Activated CD4-positive, alpha-beta T cell treated with anti-CD3 and anti-CD28 coated beads, Interleukin-2, amount 10 ng/mL, durations not matched to agents 7 days and 5 days (primary cell): ENCODE results near the gene GH2. TPM values are rescaled to one million over a fixed set of nuclear protein-coding genes. Genes with fewer than 3 reads are reported as not detected.
"Not testable (repeated sequence)": the region's sequence is repeated elsewhere in the genome, so short reads cannot be mapped to it uniquely, and the experiment has no call there.

Source experiments
- CTCF ChIA-PET: fragments of 350-600 bp; sonication (Branson Sonifier 250); formaldehyde crosslinking; loops from one replicate; lab custom pipeline; 2021; ENCODE audit warnings: antibody characterized with exemption; lab: Charles Lee
- POLR2A ChIA-PET: fragments of 350-600 bp; sonication (Branson Sonifier 250); formaldehyde crosslinking; loops from one replicate; lab custom pipeline; 2021; ENCODE audit warnings: antibody characterized with exemption; lab: Charles Lee
- DNase-seq: peaks from one replicate; pipeline ENCODE4 v3.0.0-alpha.2; 2020
- H3K27ac Mint-ChIP-seq: one replicate; pipeline ENCODE4 v1.8.0; 2021; ENCODE audit warnings: mild to moderate bottlenecking, moderate library complexity, mixed read lengths
- H3K27me3 Mint-ChIP-seq: one replicate; pipeline ENCODE4 v1.8.0; 2021; ENCODE audit warnings: mixed read lengths
- H3K36me3 Mint-ChIP-seq: one replicate; pipeline ENCODE4 v1.8.0; 2021; ENCODE audit warnings: low read depth, mixed read lengths
- H3K4me1 Mint-ChIP-seq: one replicate; pipeline ENCODE4 v1.8.0; 2021; ENCODE audit warnings: mixed read lengths
- H3K4me3 Mint-ChIP-seq: one replicate; pipeline ENCODE4 v1.8.0; 2021; ENCODE audit warnings: mild to moderate bottlenecking, moderate library complexity, mixed read lengths
- H3K9me3 Mint-ChIP-seq: one replicate; pipeline ENCODE4 v1.8.0; 2021; ENCODE audit warnings: mixed read lengths
- total RNA-seq, 2 experiments: library from RNA; stranded (reverse); gene quantifications; one replicate each; pipeline ENCODE4 v1.2.3, GENCODE V29; 2021

The GH2 gene
- total RNA-seq, 2 experiments from 2014 or later: not detected

DNA sequence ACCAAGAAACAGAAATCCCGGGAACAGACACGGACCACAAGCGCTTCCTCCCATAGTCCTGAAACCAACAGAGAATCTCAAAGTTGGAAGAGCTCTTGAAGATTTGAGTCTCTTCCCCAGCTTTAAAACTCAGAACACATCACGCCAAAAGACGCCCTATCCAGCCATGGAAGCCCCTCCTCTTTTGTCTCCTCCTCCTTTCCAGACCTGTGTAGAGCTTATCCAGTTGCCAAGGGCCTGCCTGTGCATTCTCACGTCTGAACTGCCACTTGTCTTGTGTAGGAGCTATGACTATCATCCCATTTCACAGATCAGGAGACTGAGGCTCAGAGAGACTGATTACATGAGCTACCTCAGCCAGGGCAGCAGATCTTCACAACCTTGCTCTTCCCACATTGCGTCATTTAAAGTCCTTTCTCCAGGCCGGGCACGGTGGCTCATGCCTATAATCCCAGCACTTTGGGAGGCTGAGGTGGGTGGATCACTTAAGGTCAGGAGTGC, 932 bp upstream of the GH2 start:
- H3K27me3 Mint-ChIP-seq: peaks cover 10% of the 10 kb centered on the region
- POLR2A ChIA-PET, H3K4me3 Mint-ChIP-seq, H3K27ac Mint-ChIP-seq, DNase-seq, H3K4me1 Mint-ChIP-seq, H3K36me3 Mint-ChIP-seq, H3K9me3 Mint-ChIP-seq: not testable (repeated sequence)
- CTCF ChIA-PET: interaction anchor here (0.7 to 1.7 kb wide), 6 partner anchors 16 to 170 kb away, joined by 3 to 7 read pairs (median 5); no protein-coding TSS in a partner anchor

DNA sequence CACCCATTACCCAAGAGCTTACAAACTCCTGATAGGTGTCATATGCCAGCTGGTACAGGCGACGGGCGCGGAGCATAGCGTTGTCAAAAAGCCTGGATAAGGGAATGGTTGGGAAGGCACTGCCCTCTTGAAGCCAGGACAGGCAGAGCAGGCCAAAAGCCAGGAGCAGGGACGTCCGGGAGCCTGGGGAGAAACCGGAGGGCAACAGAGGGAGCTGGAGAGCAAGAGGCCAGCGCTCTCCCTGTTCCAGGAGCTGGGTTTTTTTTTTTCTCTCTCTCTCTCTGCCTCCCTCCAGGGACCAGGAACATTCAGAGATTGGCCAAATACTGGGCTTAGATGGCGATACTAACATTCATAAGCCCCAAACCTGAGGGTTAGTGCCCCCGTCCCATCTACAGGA, 407 bp downstream of the GH2 start:
- POLR2A ChIA-PET, H3K36me3 Mint-ChIP-seq, DNase-seq, H3K4me1 Mint-ChIP-seq, H3K27ac Mint-ChIP-seq, H3K9me3 Mint-ChIP-seq, H3K27me3 Mint-ChIP-seq, H3K4me3 Mint-ChIP-seq: not testable (repeated sequence)
- CTCF ChIA-PET: interaction anchor here (0.9 to 1.7 kb wide), 4 partner anchors 15 to 186 kb away, joined by 3 to 6 read pairs (median 4); no protein-coding TSS in a partner anchor

DNA sequence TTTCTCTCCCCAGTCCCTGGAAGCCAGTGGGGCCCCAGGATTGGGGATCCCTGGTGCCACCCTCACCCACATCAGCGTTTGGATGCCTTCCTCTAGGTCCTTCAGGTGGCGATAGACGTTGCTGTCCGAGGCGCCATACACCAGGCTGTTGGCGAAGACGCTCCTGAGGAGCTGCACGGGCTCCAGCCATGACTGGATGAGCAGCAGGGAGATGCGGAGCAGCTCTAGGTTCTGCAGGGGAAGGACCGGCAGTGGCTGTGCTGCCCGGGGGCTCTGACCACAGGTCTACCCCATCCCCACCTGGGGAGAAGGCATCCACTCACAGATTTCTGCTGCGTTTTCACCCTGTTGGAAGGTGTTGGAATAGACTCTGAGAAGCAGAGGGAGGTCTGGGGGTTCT, 1.0 kb downstream of the GH2 start:
- peaks cover 3% of the 10 kb centered on the region for H3K4me1 Mint-ChIP-seq
- POLR2A ChIA-PET: no interaction called here
- CTCF ChIA-PET: interaction anchor here (0.6 to 1.2 kb wide), 4 partner anchors 53 to 186 kb away, joined by 3 to 4 read pairs (median 3); no protein-coding TSS in a partner anchor
- no peak for DNase-seq
- H3K36me3 Mint-ChIP-seq: no peaks in the 10 kb centered on the region
- H3K9me3 Mint-ChIP-seq: no peaks in the 10 kb centered on the region
- peaks cover 3% of the 10 kb centered on the region for H3K27me3 Mint-ChIP-seq
- H3K4me3 Mint-ChIP-seq: no peak overlapping the region
- no peak overlapping the region for H3K27ac Mint-ChIP-seq

DNA sequence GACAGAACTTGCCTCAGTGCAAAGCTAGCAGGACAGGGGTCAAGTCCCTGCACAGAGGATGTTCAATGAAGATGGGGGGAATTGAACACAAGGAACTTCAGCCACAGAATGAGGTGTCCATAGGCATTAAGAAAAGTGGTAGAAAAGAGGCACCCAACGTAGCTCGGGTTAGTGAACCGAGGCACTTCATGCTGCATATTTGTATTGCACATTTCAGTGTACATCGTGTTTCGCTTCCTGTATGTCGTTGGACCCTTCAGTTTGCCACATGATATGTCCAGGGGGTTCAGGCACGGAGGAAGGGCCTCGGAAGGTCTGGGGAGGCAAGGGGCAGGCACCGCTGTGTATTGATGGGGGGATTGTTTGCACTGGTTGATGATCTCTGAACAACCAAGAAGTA, 3.3 kb downstream of the GH2 start:
- DNase-seq, H3K36me3 Mint-ChIP-seq, POLR2A ChIA-PET, H3K9me3 Mint-ChIP-seq, H3K27ac Mint-ChIP-seq, H3K4me1 Mint-ChIP-seq, H3K4me3 Mint-ChIP-seq, H3K27me3 Mint-ChIP-seq: not testable (repeated sequence)
- CTCF ChIA-PET: interaction anchor here (0.6 kb wide), 1 partner anchor 14 kb away, joined by 3 read pairs; no protein-coding TSS in a partner anchor

GRCh38 chr17:63874693-63875092, 7.1 kb downstream of the GH2 start:
- H3K36me3 Mint-ChIP-seq, CTCF ChIA-PET, POLR2A ChIA-PET, DNase-seq, H3K4me3 Mint-ChIP-seq, H3K9me3 Mint-ChIP-seq, H3K4me1 Mint-ChIP-seq, H3K27ac Mint-ChIP-seq: not testable (repeated sequence)
- peaks cover 16% of the 10 kb centered on the region for H3K27me3 Mint-ChIP-seq

DNA sequence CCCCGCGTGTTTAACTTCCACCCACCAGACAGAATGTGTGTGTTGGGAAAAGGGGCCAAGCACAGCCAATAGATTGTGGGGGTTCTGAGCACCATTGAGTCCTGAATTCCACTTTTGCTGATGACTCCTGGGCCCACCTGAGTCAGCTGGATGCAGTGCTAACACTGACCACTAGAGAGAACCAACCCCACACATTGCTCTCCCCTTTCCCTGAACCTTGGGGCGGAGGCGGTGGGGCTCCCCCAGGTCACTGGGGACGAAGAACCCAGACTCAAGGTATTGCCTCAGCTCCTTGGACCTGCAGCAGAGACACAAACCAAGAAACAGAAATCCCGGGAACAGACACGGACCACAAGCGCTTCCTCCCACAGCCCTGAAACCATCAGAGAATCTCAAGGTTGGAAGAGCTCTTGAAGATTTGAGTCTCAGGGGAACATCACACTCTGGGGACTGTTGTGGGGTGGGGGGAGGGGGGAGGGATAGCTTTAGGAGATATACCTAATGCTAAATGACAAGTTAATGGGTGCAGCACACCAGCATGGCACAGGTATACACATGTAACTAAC, 7.6 kb downstream of the GH2 start:
- POLR2A ChIA-PET, H3K4me1 Mint-ChIP-seq, CTCF ChIA-PET: not testable (repeated sequence)

DNA sequence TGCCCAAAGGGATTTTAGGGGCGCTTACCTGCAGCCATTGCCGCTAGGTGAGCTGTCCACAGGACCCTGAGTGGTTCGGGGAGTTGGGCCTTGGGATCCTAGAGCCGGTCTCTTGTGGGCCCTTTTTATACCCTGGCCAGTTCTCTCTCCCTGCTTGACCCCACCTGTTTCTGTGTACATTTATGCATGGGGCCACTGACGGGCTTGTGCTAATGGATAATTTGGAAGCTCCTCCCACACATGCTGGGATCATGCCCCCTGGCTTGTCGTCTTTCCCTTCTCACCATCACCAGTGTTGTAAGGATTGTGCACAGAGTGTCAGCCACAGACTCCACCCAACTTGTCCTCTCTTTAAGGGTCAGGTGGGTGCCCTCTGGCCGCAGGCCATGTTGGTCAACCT, 8.2 kb downstream of the GH2 start, which contains the start of gene CSH2:
CSH2 (minus strand) TSS at position 101 of the 400 bp plus-strand sequence; CDS start at position 38, 63 bp downstream.
- H3K27ac Mint-ChIP-seq, H3K4me3 Mint-ChIP-seq, DNase-seq, CTCF ChIA-PET, H3K9me3 Mint-ChIP-seq, H3K36me3 Mint-ChIP-seq, H3K4me1 Mint-ChIP-seq, POLR2A ChIA-PET: not testable (repeated sequence)
- peaks cover 13% of the 10 kb centered on the region for H3K27me3 Mint-ChIP-seq

More for the DNA sequence above, 7.6 kb downstream of the GH2 start:
- not testable (repeated sequence) for H3K27ac Mint-ChIP-seq, H3K9me3 Mint-ChIP-seq, H3K36me3 Mint-ChIP-seq, DNase-seq, H3K4me3 Mint-ChIP-seq
- peaks cover 13% of the 10 kb centered on the region for H3K27me3 Mint-ChIP-seq

DNA sequence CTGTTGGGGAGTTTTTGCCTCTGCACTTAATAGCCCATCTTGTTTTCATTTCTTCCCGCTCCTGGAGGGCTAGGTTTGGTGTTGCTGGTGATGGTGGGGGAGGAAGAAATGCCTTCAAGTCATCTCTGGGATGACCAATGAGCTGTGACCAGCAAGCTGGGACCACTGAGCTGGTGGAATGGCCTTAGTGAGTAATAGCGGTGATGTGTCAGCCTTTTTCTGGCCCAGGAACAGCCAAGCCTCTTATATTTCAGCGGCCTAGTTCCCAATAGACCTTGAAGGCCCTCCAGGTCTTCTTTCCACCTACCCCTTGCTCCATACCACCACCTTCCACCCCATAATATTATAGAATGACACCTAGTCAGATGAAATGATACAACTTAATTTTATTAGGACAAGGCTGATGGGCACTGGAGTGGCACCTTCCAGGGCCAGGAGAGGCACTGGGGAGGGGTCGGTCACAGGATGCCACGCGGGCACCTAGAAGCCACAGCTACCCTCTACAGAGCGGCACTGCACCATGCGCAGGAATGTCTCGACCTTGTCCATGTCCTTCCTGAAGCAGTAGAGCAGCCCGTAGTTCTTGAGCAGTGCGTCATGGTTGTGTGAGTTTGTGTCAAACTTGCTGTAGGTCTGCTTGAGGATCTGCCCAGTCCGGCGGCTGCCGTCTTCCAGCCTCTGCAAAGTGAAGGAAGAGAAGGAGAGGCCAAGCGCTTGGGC, 9.9 kb downstream of the GH2 start:
- H3K9me3 Mint-ChIP-seq, H3K4me1 Mint-ChIP-seq, POLR2A ChIA-PET, DNase-seq, H3K36me3 Mint-ChIP-seq, CTCF ChIA-PET, H3K27ac Mint-ChIP-seq, H3K4me3 Mint-ChIP-seq: not testable (repeated sequence)
- H3K27me3 Mint-ChIP-seq: peaks cover 13% of the 10 kb centered on the region

GRCh38 chr17:63870292-63870665, 11.5 kb downstream of the GH2 start:
- DNase-seq, H3K4me3 Mint-ChIP-seq, POLR2A ChIA-PET, CTCF ChIA-PET, H3K36me3 Mint-ChIP-seq, H3K9me3 Mint-ChIP-seq, H3K4me1 Mint-ChIP-seq, H3K27ac Mint-ChIP-seq: not testable (repeated sequence)
- peaks cover 15% of the 10 kb centered on the region for H3K27me3 Mint-ChIP-seq

DNA sequence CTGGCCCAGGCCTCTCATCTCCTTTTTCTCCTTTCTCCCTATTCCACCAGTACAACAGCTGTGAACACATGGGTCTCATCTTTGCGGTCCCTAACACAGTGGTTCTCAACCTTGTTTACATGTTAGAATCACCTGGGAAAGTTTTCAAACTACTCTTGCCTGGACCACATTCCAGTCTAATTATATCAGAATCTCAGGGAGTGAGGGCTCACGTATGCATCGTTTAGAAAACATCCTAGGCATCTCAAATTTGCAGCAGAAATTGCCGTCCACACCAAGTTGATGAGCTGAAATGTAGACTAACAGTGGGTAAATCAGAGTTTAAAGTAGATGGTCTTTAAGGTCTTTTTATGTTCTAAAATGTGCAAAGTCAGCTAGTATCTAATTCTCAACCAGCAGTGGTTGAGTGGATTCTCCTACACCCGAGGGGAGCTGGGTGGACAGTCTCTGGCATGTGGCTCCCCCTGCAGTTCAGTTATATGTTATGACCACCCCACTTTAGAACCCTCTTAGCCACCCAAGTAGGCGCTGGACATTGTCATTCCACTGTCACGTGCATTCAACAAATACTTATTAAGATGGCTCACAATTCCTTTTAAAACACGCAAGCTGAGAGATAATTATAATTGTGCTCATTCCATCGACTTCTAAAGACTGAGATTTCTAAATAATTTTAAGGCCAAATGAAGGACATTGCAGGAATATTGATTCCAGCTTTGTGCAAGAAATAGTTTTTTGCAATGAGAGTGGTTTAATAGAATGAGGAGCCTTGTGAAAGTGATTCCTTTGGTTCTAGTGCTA, 12.1 kb downstream of the GH2 start:
- H3K27ac Mint-ChIP-seq, H3K9me3 Mint-ChIP-seq, H3K4me1 Mint-ChIP-seq, POLR2A ChIA-PET, H3K36me3 Mint-ChIP-seq, DNase-seq, H3K4me3 Mint-ChIP-seq, CTCF ChIA-PET: not testable (repeated sequence)
- peaks cover 15% of the 10 kb centered on the region for H3K27me3 Mint-ChIP-seq

GRCh38 chr17:63866625-63867024, 15.1 kb downstream of the GH2 start:
- H3K27me3 Mint-ChIP-seq: peaks cover 23% of the 10 kb centered on the region
- H3K4me3 Mint-ChIP-seq, H3K36me3 Mint-ChIP-seq, H3K4me1 Mint-ChIP-seq, H3K9me3 Mint-ChIP-seq, POLR2A ChIA-PET, DNase-seq, H3K27ac Mint-ChIP-seq: not testable (repeated sequence)
- CTCF ChIA-PET: interaction anchor here (1.2 to 2.6 kb wide), 5 partner anchors 12 to 160 kb away, joined by 3 to 7 read pairs (median 3); partner anchors contain the start of gene GH2

- H3K4me3 Mint-ChIP-seq: no peak overlapping the region
- POLR2A ChIA-PET: no interaction called here
- no peak overlapping the region for H3K27ac Mint-ChIP-seq
- H3K27me3 Mint-ChIP-seq: peaks cover 29% of the 10 kb centered on the region
- H3K9me3 Mint-ChIP-seq: no peaks in the 10 kb centered on the region
- CTCF ChIA-PET: interaction anchor here (0.5 to 5.8 kb wide), 4 partner anchors 11 to 31 kb away, joined by 3 to 54 read pairs (median 4); no protein-coding TSS in a partner anchor
- no peaks in the 10 kb centered on the region for H3K36me3 Mint-ChIP-seq
- no peak for DNase-seq
- no peaks in the 10 kb centered on the region for H3K4me1 Mint-ChIP-seq
Observed at GRCh38 chr17:63859257-63859656, 22.5 kb downstream of the GH2 start.
